ENCODE measurements around the gene MLLT3. TPM values are rescaled to one million over a fixed set of nuclear protein-coding genes. Genes with fewer than 3 reads are reported as not detected.
A peak's percentile ranks its signal among the peaks of the same experiment; 100 is the strongest.

MLLT3 gene
- total RNA-seq, 4 donors from 2014 or later: 10.2 to 15.3 (median 14.5) TPM

DNA sequence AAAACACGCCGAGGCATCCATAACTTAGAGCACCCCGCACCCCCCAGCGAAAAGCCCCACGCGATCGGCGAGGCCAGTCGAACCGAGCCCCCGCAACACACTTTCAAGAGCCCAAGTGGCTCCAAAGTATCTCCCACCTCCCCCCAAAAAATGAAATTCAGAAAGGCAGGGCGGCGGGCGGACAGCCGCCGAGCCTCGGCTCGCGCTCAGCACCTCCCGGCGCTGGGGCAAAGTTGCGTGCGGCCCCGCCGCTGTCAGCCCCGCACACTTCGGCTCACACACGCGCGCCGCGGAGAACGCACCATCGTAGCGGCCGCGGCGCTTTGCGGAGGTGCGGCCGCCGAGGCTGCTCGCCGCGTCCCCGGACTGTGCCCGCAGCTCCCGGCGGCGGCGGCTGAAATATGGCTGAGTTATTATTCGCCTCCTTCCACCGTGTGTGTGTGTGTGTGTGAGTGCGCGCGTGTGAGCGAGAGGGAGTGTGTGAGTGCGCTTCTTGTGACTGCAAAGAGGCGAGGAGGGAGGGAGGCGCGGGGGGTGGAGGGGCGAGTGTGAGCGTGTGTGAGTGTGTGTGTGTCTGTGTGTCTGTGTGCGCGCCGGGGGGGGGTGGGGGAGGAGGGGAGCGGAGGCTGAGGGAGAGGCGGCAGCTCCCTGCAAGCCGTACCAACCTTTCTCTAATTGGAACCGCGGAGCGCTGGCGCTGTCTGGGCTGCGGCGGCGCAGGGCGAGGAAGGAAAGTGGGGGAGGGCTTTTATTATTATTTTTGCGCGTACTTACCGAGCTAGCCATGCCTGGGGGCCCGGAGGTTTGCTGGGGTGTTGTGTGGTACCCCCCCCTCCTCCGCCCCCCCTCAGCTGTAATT lies 599 bp downstream of the MLLT3 start:
- WGBS, 2 donors: 0 to 1% methylated on average over 35 to 72 of the region's 82 CpGs
- peak; percentile 67 to 73 for DNase-seq (ENCODE audit: low spot score in 2 of 2)
- H3K9me3 ChIP-seq: no peaks in the 10 kb centered on the region
- peak overlapping the region; percentile 84 to 90 (median 85) for H3K4me3 ChIP-seq
- TF ChIP-seq POLR2A (IDR thresholded peaks at IDR 0.05): no peak
- TF ChIP-seq EP300 (IDR thresholded peaks at IDR 0.05): no peak
- TF ChIP-seq, protein P1, sequence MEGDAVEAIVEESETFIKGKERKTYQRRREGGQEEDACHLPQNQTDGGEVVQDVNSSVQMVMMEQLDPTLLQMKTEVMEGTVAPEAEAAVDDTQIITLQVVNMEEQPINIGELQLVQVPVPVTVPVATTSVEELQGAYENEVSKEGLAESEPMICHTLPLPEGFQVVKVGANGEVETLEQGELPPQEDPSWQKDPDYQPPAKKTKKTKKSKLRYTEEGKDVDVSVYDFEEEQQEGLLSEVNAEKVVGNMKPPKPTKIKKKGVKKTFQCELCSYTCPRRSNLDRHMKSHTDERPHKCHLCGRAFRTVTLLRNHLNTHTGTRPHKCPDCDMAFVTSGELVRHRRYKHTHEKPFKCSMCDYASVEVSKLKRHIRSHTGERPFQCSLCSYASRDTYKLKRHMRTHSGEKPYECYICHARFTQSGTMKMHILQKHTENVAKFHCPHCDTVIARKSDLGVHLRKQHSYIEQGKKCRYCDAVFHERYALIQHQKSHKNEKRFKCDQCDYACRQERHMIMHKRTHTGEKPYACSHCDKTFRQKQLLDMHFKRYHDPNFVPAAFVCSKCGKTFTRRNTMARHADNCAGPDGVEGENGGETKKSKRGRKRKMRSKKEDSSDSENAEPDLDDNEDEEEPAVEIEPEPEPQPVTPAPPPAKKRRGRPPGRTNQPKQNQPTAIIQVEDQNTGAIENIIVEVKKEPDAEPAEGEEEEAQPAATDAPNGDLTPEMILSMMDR (IDR thresholded peaks at IDR 0.05): no peak
- peaks cover 0 to 51% (median 11%) of the 10 kb centered on the region in 4 donors for H3K4me1 ChIP-seq
- no peaks in the 10 kb centered on the region for H3K36me3 ChIP-seq
- peak overlapping the region; percentile 82 to 89 (median 86) for H3K27ac ChIP-seq
- no peaks in the 10 kb centered on the region for H3K27me3 ChIP-seq

DNA sequence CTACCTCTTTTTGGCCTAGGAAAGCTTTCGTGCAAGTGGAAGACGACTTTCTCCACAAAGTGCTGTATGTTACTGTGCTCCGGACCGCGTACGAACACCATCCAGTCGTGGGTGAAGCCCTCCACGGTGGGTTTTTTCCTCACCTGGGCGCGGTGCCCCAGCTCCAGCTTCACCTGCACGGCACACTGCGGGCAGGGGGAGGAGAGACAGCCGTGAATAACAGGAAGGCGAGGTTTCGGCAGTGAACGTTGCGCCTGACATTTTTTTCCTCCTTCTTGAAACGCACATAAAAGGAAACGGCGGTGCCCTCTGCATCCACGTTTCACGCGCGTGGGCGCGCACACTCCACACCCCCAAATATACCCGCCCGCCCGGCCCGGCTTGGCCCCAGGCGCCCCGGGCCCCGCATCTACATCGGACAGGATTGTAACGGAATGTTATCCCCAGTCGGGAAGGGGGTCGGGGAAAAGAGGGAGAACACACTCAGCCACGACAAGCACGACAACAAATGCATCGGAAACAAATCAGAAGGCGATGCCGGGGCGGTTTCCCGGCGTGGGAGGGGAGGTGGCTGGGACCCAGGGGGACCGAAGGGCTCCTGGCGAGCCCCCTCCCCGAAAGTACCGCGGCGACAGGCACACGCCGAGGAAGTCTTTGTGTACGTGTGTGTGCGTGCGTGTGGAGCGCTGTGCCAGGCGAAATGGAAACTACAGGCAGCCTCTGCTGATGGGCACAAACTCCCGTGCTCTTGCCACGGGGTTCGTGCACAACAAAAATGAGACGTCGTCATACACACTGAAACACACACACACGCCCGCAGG lies 1.4 kb downstream of the MLLT3 start:
- Histone ChIP-seq H3K9me3 (no peaks in the 10 kb centered on the region), H3K36me3 (no peaks in the 10 kb centered on the region), H3K27ac (peak overlapping the region; percentile 82 to 89 (median 86)), H3K27me3 (no peaks in the 10 kb centered on the region), H3K4me3 (peak overlapping the region; percentile 84 to 90 (median 85)), H3K4me1 (peaks cover 0 to 54% (median 11%) of the 10 kb centered on the region in 4 donors)
- TF ChIP-seq POLR2A (IDR thresholded peaks at IDR 0.05) (no peak), EP300 (IDR thresholded peaks at IDR 0.05) (no peak)
- TF ChIP-seq, protein P1 (IDR thresholded peaks at IDR 0.05): no peak
- WGBS, 2 donors: 0 to 1% methylated on average over 40 to 64 of the region's 65 CpGs
- peak in 1 of 2 donors; percentile 43 for DNase-seq (ENCODE audit: low spot score in 2 of 2)

DNA sequence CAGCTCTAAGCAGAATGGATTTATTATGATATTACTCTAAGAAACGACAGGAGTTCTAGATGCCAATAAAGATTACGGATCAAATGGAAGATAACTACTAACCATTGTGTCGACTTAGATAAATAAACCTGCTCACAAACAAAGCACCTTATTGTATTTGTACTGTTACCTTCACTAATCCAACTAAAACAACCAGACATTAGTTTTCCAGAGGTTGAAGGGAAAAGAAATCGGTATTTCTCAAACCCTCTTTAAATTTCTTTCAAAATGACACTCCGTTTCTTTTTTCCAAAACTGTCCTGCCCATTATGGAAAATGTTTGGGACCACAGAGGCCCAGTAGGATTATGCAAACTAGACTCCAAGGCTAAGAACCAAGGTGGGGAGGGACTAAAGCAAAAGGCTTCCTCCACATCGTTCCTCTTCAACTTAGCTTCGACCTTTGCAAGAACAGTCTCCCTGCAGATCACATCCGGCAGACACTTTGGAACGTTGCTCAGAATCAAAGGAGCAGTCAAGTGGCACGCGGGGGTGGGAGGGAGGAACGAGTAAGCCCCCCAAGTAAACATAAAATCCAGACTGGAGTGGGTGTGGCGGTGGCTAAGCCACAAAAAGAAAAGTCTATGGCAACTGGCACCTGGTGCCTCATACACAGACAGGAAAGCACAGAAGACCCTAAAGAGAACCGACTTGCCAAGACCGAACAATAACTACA lies 2.7 kb downstream of the MLLT3 start:
- WGBS, 2 donors: 46 to 55% methylated on average over 15 of the region's 15 CpGs
- peak overlapping the region in 3 of 4 donors; percentile 19 to 85 (median 84) for H3K4me3 ChIP-seq
- no peak for DNase-seq (ENCODE audit: low spot score in 2 of 2)
- H3K36me3 ChIP-seq: no peaks in the 10 kb centered on the region
- peaks cover 0 to 47% (median 11%) of the 10 kb centered on the region in 4 donors for H3K4me1 ChIP-seq
- TF ChIP-seq POLR2A (IDR thresholded peaks at IDR 0.05): no peak
- TF ChIP-seq, protein P1 (IDR thresholded peaks at IDR 0.05): no peak
- no peak for TF ChIP-seq EP300 (IDR thresholded peaks at IDR 0.05)
- peak overlapping the region in 3 of 4 donors; percentile 2 to 89 (median 86) for H3K27ac ChIP-seq
- no peaks in the 10 kb centered on the region for H3K27me3 ChIP-seq
- H3K9me3 ChIP-seq: no peaks in the 10 kb centered on the region

DNA sequence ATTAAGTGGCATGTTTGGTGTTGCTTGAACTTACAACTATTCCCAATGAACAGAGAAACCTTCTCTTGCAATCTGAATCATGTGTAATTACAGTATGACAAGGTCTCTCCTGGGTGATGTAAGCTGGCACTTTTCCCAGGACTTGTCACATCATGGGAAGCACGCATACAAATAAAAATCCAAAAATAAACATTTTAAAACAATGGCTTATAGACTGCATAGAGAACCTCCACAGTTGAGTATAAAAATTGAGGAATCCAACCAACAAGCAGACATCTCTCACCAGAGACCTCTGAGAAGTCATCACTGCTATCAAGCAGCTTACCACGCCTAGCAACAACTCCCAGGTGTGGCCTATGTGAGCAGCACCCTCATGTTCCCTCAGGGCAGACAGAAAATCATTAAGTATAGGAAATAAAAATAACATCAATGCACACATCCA lies 3.9 kb downstream of the MLLT3 start:
- H3K4me1 ChIP-seq: peaks cover 0 to 37% (median 8%) of the 10 kb centered on the region in 4 donors
- no peak for DNase-seq (ENCODE audit: low spot score in 2 of 2)
- no peak overlapping the region for H3K4me3 ChIP-seq
- TF ChIP-seq EP300 (IDR thresholded peaks at IDR 0.05): no peak
- no peak for TF ChIP-seq POLR2A (IDR thresholded peaks at IDR 0.05)
- TF ChIP-seq, protein P1 (IDR thresholded peaks at IDR 0.05): no peak
- no peaks in the 10 kb centered on the region for H3K36me3 ChIP-seq
- H3K27ac ChIP-seq: no peak overlapping the region
- H3K27me3 ChIP-seq: no peaks in the 10 kb centered on the region
- H3K9me3 ChIP-seq: no peaks in the 10 kb centered on the region
- WGBS, 2 donors: 61 to 66% methylated on average over 2 of the region's 2 CpGs
